Activated T-cell treated with anti-CD3 and anti-CD28 coated beads for 4 hours (primary cell): ENCODE measurements around the gene PPP1CA.

Experiments
- DNase-seq: peaks from one replicate; pipeline ENCODE4 v3.0.0-alpha.2; 2020

PPP1CA gene

DNA sequence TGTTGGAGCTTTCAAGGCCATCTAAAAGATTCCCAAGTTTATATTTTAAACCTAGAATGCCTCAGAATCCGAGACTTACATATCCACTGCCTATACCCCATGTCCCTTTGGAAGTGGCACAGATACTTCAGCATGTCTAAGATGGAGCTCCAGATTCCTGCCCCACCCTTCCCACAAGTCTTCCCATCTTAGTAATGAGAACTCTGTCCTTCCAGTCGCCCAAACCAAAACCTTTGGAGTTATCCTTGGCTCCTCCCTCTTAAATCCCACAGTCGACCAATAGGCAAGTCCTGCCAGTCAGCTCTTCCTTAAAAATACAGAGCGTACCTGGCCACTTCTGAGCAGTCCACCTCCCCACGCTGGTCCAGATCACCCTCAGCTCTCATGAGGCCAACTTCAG, 52.6 kb downstream of the PPP1CA start:
- no peak for DNase-seq
